ENCODE data around the gene PPP1R15A.
"Not testable (repeated sequence)": the region's sequence is repeated elsewhere in the genome, so short reads cannot be mapped to it uniquely, and the experiment has no call there.

The PPP1R15A gene

DNA sequence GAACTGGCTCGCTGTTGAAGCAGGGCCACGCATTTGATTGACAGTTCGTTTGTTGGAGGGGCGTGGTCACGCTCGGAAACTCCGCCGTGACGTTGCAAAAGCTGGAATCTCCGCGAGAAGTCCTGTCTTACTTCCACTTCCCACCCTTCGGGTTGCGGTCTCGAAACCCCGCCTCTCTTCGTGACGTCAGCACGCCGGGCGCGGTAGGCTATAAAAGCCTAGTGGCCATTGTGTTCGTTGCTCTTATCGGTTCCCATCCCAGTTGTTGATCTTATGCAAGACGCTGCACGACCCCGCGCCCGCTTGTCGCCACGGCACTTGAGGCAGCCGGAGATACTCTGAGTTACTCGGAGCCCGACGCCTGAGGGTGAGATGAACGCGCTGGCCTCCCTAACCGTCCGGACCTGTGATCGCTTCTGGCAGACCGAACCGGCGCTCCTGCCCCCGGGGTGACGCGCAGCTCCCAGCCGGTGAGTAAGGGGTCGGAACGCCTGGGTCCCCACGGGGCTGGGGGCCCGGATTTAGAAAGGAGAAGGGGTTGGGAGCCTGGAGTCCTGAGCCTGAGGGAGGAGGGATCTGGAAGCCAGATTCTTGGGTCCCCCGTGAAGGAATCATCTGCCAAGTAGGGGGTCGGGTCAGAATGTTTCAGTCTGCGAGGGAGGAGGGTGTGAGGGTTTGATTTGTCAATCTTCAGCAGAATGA, at the start of gene PPP1R15A:
TSS of gene PPP1R15A (plus strand) at position 240 of the 702 bp plus-strand sequence. CDS start 813 bp downstream, outside the sequence.
- FAIRE-seq = peak; percentile 73

DNA sequence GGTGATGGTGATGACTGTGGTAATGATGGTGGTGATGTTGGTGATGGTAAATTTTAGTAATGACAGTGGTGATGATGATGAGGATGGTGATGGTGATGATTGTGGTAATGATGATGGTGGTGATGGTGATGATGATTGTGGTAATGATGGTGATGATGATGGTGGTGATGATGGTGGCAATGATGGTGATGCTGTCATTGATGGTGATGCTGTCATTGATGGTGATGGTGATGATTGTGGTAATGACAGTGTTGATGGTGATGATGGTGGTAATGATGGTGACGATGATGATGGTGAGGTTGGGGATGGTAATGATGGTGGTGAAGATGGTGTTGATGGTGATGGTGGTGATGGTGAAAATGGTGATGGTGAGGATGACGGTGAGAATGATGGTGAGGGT, 49.7 kb upstream of the PPP1R15A start:
- FAIRE-seq = no peak

GRCh38 chr19:48826606-48827020, 45.6 kb upstream of the PPP1R15A start:
- no peak for FAIRE-seq

DNA sequence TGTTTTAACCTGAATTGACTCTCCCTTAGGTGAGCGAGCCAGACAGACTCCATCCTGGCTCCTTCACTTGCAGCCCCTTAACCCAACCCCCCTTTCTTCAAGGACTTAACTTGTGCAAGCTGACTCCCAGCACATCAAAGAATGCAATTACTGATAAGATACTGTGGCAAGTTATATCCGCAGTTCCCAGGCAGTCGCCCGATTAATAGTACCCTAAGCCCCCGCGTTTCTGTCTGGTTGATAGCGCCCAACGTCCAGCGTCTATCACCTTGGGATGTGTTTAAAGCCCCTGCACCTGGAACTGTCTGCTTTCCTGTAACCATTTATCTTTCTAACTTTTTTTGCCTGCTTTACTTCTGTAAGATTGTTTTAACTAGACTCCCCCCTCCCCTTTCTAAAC, 42.1 kb upstream of the PPP1R15A start:
- FAIRE-seq = no peak

GRCh38 chr19:48830965-48831364, 41.3 kb upstream of the PPP1R15A start:
- no peak for FAIRE-seq

GRCh38 chr19:48833049-48833448, 39.2 kb upstream of the PPP1R15A start:
- no peak for FAIRE-seq

- FAIRE-seq = no peak
Measured at GRCh38 chr19:48833977-48834376, 38.2 kb upstream of the PPP1R15A start.

DNA sequence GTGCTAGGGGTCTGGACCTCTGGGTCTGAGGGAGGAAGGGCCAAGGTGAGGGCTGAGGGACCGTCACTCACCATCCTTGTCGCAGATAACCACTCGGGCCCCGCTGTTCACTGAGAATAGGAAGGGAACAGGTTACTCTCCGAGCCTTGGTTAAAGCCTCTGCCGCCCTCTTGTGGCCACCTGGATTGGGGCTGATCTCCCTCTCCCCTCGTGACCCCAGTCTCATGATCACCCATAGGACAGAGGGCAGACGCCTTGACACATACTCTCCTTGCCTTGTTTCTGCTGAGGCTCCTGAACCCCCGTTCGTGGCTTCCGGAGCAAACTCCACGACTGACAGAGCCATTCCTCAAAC, 36.5 kb upstream of the PPP1R15A start:
- FAIRE-seq = peak; percentile 36

- FAIRE-seq = no peak
Measured at GRCh38 chr19:48836089-48837017, 35.9 kb upstream of the PPP1R15A start, which contains the start of gene HSD17B14. Gene HSD17B14 (minus strand): TSS chr19:48836491. CDS start chr19:48836411, 80 bp downstream.

GRCh38 chr19:48837051-48837524, 35.1 kb upstream of the PPP1R15A start:
- FAIRE-seq = no peak

GRCh38 chr19:48837687-48838086, 34.5 kb upstream of the PPP1R15A start:
- FAIRE-seq = no peak

DNA sequence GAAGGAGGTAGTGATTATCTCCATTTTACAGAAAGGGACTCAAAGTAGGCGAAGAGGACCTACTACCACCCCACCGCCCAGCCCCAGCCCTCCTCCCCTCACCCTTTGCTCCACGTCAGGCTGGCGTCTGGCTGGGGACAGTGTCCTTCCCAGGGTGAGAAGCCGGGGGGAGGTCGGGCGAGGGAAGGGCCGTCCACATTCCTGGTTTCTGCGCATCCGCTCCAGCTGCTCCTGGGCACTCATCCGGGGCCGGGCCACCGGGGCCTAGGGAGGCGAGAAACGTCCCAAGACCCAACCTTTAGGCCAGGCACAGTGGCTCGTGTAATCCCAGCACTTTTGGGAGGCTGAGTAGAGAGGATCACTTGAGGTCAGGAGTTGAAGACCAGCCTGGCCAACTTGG, 31.2 kb upstream of the PPP1R15A start:
- FAIRE-seq = no peak

DNA sequence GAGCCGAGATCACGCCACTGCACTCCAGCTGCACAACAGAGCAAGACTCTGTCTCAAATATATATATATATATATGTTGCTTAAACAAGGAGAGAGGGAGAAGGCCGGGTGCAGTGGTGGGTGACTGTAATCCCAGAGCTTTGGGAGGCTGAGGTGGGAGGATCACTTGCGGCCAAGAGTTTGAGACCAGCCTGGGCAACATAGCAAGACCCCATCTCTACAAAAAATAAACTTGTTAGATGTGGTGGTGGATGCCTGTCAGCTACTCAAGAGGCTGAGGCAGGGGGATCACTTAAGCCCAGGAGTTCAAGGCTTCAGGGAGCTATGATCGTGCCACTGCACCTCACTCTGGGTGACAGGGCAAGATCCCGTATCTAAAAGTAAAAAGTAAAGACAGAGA, 30.6 kb upstream of the PPP1R15A start:
- no peak for FAIRE-seq

GRCh38 chr19:48842789-48843162, 29.4 kb upstream of the PPP1R15A start:
- FAIRE-seq = no peak

DNA sequence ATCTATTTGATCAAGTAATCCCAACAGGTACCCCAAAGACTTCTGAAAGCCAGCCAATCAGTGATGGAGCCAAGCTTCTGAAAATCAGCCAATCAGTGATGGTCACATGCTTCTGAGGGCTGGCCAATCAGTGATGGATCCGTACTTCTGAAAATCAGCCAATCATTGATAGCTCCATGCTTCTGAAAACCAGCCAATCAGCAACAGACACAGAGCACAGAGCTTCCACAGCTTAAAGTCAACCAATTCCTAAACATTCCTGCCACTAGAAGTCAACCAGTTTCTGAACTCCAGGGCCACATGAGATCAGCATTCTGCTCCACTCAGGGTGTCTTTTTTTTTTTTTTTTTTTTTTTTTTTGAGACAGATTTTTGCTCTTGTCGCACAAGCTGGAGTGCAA, 27.7 kb upstream of the PPP1R15A start:
- FAIRE-seq = no peak

GRCh38 chr19:48845384-48845783, 26.8 kb upstream of the PPP1R15A start:
- no peak for FAIRE-seq

- FAIRE-seq = not testable (repeated sequence)
Measured at GRCh38 chr19:48846659-48847058, 25.6 kb upstream of the PPP1R15A start.

- FAIRE-seq = no peak
Measured at GRCh38 chr19:48852292-48852691, 19.9 kb upstream of the PPP1R15A start.

- no peak for FAIRE-seq
Measured at GRCh38 chr19:48853483-48853882, 18.7 kb upstream of the PPP1R15A start.

DNA sequence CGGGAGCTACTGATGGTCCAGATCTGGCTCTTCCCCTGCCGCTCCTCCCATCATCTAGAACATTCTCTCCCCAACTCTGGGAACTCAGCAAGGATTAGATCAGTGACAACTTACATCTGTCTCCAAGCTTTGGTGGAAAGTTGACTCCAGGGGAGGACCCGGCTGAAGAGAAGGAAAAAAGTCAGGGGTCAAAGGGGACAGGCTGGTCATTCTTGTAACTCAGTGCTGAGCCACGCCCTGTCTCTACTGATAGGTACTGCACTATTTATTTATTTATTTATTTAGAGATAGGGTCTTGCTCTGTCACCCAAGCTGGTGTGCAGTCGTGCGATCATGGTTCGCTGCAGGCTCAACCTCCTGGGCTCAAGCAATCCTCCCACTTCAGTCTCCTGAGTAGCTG, 18.1 kb upstream of the PPP1R15A start:
- FAIRE-seq = no peak

GRCh38 chr19:48856921-48857320, 15.3 kb upstream of the PPP1R15A start:
- FAIRE-seq = no peak

- FAIRE-seq = no peak
Measured at GRCh38 chr19:48858984-48859710, 13.1 kb upstream of the PPP1R15A start.

Data from islet of Langerhans (tissue), 1 donor.